ACC112 (cell line): Measurements from ENCODE around the gene KRTAP29-1.
"Not testable (repeated sequence)": the region's sequence is repeated elsewhere in the genome, so short reads cannot be mapped to it uniquely, and the experiment has no call there.

Source experiments
- H2AFZ ChIP-seq: fragments of 200-600 bp; sonication (generic); one replicate; pipeline ENCODE4 v1.6.0; 2017; ENCODE audit warnings: antibody characterized with exemption, low read length; ENCODE audit not compliant: unreplicated experiment
- H3K27ac ChIP-seq: fragments of 200-600 bp; sonication (generic); 2 replicates; pipeline ENCODE4 v1.5.1; 2014; ENCODE audit warnings: low read depth, mild to moderate bottlenecking, antibody characterized with exemption, low read length, moderate library complexity
- H3K27me3 ChIP-seq: fragments of 200-600 bp; sonication (generic); 2 replicates; pipeline ENCODE4 v1.6.1; 2014; ENCODE audit warnings: mild to moderate bottlenecking, antibody characterized with exemption, low read length, moderate library complexity, mixed read lengths; ENCODE audit not compliant: insufficient read depth
- H3K36me3 ChIP-seq: fragments of 200-600 bp; sonication (generic); 2 replicates; pipeline ENCODE4 v1.6.1; 2016; ENCODE audit warnings: mild to moderate bottlenecking, antibody characterized with exemption, low read length, moderate library complexity, mixed read lengths; ENCODE audit not compliant: insufficient read depth
- H3K4me1 ChIP-seq: fragments of 200-600 bp; sonication (generic); one replicate; pipeline ENCODE4 v1.6.1; 2016; ENCODE audit warnings: low read length, mixed read lengths; ENCODE audit not compliant: insufficient read depth, unreplicated experiment, control insufficient read depth
- H3K4me3 ChIP-seq: fragments of 200-600 bp; sonication (generic); 2 replicates; pipeline ENCODE4 v1.5.1; 2014; ENCODE audit warnings: mild to moderate bottlenecking, low read depth, low read length
- H3K79me2 ChIP-seq: fragments of 200-600 bp; sonication (generic); one replicate; pipeline ENCODE4 v1.6.0; 2016; ENCODE audit warnings: low read length; ENCODE audit not compliant: control insufficient read depth, unreplicated experiment, insufficient read depth

Gene KRTAP29-1

GRCh38 chr17:41294016-41294415 lies 8.6 kb downstream of the KRTAP29-1 start:
- no peaks in the 10 kb centered on the region for H3K4me1 ChIP-seq
- no peak overlapping the region for H3K4me3 ChIP-seq
- no peak overlapping the region for H2AFZ ChIP-seq
- no peaks in the 10 kb centered on the region for H3K79me2 ChIP-seq
- no peak overlapping the region for H3K27ac ChIP-seq
- no peaks in the 10 kb centered on the region for H3K27me3 ChIP-seq
- no peaks in the 10 kb centered on the region for H3K36me3 ChIP-seq

- H3K27me3 ChIP-seq, result no peaks in the 10 kb centered on the region
- H2AFZ ChIP-seq, result no peak overlapping the region
- H3K4me3 ChIP-seq, result no peak overlapping the region
- H3K27ac ChIP-seq, result no peak overlapping the region
- H3K4me1 ChIP-seq, result peaks cover 7% of the 10 kb centered on the region
- H3K79me2 ChIP-seq, result no peaks in the 10 kb centered on the region
- H3K36me3 ChIP-seq, result no peaks in the 10 kb centered on the region
These were observed 15.6 kb downstream of the KRTAP29-1 start for GRCh38 chr17:41287050-41287449.

GRCh38 chr17:41284546-41284945 lies 18.1 kb downstream of the KRTAP29-1 start:
- no peak overlapping the region for H3K4me3 ChIP-seq
- no peaks in the 10 kb centered on the region for H3K27me3 ChIP-seq
- peaks cover 7% of the 10 kb centered on the region for H3K4me1 ChIP-seq
- H3K27ac ChIP-seq, result no peak overlapping the region
- no peaks in the 10 kb centered on the region for H3K79me2 ChIP-seq
- no peak overlapping the region for H2AFZ ChIP-seq
- H3K36me3 ChIP-seq, result no peaks in the 10 kb centered on the region

- Histone ChIP-seq H3K4me3 (no peak overlapping the region), H3K27me3 (no peaks in the 10 kb centered on the region), H3K4me1 (peaks cover 7% of the 10 kb centered on the region), H3K36me3 (no peaks in the 10 kb centered on the region), H2AFZ (no peak overlapping the region), H3K79me2 (no peaks in the 10 kb centered on the region), H3K27ac (no peak overlapping the region)
These were observed 18.6 kb downstream of the KRTAP29-1 start for GRCh38 chr17:41284043-41284442.

- Histone ChIP-seq H3K79me2 (no peaks in the 10 kb centered on the region), H3K27me3 (peaks cover 11% of the 10 kb centered on the region; the same call in 1 of the 2 replicates), H2AFZ (no peak overlapping the region), H3K4me3 (no peak overlapping the region), H3K27ac (no peak overlapping the region), H3K36me3 (no peaks in the 10 kb centered on the region), H3K4me1 (no peaks in the 10 kb centered on the region)
These were observed 24.3 kb downstream of the KRTAP29-1 start for GRCh38 chr17:41278176-41278955.

GRCh38 chr17:41275648-41276190 lies 26.9 kb downstream of the KRTAP29-1 start, which contains the start of gene KRTAP9-7:
Gene KRTAP9-7 (plus strand): TSS chr17:41275698. CDS start chr17:41275698, 0 bp downstream.
- not testable (repeated sequence) for H3K27ac ChIP-seq, H2AFZ ChIP-seq, H3K36me3 ChIP-seq, H3K79me2 ChIP-seq, H3K4me1 ChIP-seq, H3K4me3 ChIP-seq
- H3K27me3 ChIP-seq, result peaks cover 11% of the 10 kb centered on the region; the same call in 1 of the 2 replicates

- Histone ChIP-seq H3K4me3 (no peak overlapping the region), H3K4me1 (no peaks in the 10 kb centered on the region), H3K27me3 (peaks cover 9% of the 10 kb centered on the region; the same call in 1 of the 2 replicates)
These were observed 30.8 kb downstream of the KRTAP29-1 start for GRCh38 chr17:41271858-41272257.

GRCh38 chr17:41271323-41271722 lies 31.3 kb downstream of the KRTAP29-1 start:
- H3K27ac ChIP-seq, H3K4me3 ChIP-seq, H3K27me3 ChIP-seq, H3K79me2 ChIP-seq, H3K4me1 ChIP-seq, H2AFZ ChIP-seq, H3K36me3 ChIP-seq: not testable (repeated sequence)

More at GRCh38 chr17:41271858-41272257, 30.8 kb downstream of the KRTAP29-1 start:
- Histone ChIP-seq H3K36me3 (no peaks in the 10 kb centered on the region), H3K79me2 (no peaks in the 10 kb centered on the region), H2AFZ (no peak overlapping the region), H3K27ac (no peak overlapping the region)

- H3K79me2 ChIP-seq, result no peaks in the 10 kb centered on the region
- no peak overlapping the region for H2AFZ ChIP-seq
- no peak overlapping the region for H3K4me3 ChIP-seq
- H3K27me3 ChIP-seq, result peaks cover 11% of the 10 kb centered on the region; the same call in 1 of the 2 replicates
- H3K27ac ChIP-seq, result no peak overlapping the region
- no peaks in the 10 kb centered on the region for H3K36me3 ChIP-seq
- H3K4me1 ChIP-seq, result no peaks in the 10 kb centered on the region
These were observed 34.9 kb downstream of the KRTAP29-1 start for GRCh38 chr17:41267711-41268110.

- H3K4me1 ChIP-seq, result no peaks in the 10 kb centered on the region
These were observed 37.6 kb downstream of the KRTAP29-1 start, which contains the start of gene KRTAP9-6 for GRCh38 chr17:41265078-41265477. Gene KRTAP9-6 (plus strand): TSS chr17:41265378. CDS start chr17:41265378, 0 bp downstream.

GRCh38 chr17:41264599-41264998 lies 38.1 kb downstream of the KRTAP29-1 start:
- H3K36me3 ChIP-seq, result no peaks in the 10 kb centered on the region
- H3K79me2 ChIP-seq, result no peaks in the 10 kb centered on the region
- peaks cover 15% of the 10 kb centered on the region for H3K27me3 ChIP-seq
- H3K4me3 ChIP-seq, result no peak overlapping the region
- no peaks in the 10 kb centered on the region for H3K4me1 ChIP-seq
- no peak overlapping the region for H3K27ac ChIP-seq
- no peak overlapping the region for H2AFZ ChIP-seq

More at GRCh38 chr17:41265078-41265477, 37.6 kb downstream of the KRTAP29-1 start, which contains the start of gene KRTAP9-6:
- Histone ChIP-seq H3K27ac (no peak within 1 kb of the TSS), H3K79me2 (no peaks in the 10 kb centered on the region), H3K36me3 (no peaks in the 10 kb centered on the region), H3K4me3 (no peak within 1 kb of the TSS), H2AFZ (no peak within 1 kb of the TSS), H3K27me3 (peaks cover 15% of the 10 kb centered on the region)
